KBM-7 (cell line): ENCODE measurements around the gene NF2.
A peak's percentile ranks its signal among the peaks of the same experiment; 100 is the strongest.

Experiments
- DNase-seq: peaks from one replicate; pipeline ENCODE4 v3.0.0-alpha.2; 2015
- in situ Hi-C: fragments of 300-500 bp; cut with MboI; formaldehyde crosslinking; loops from 2 replicates; pipeline ENCODE4 v1.14.3; 2020; ENCODE audit warnings: low sequenced_read_pairs, low pct_unique_long_range_greater_than_20kb, mixed read lengths

Gene NF2

DNA sequence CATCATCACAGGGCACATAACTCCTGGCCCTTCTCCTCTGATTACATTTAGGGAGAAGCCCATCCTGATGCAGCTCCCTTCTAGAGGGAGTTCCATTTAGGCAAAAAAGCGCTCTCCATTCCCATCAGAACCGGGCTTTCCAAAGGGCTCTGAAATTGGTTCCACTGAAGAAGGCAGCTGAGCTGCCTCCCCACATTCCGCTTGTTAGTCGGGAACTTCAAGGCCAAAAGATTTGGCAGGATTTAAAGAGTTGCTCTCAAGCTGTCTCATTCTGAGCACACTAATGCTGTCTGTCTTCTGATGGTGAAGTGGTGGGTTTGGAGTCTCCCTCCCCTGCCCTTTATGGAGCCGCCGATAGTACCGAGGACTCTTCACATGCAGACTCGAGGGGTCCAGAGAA, 89.7 kb downstream of the NF2 start:
- DNase-seq: no peak
- in situ Hi-C loops: no loop called here

DNA sequence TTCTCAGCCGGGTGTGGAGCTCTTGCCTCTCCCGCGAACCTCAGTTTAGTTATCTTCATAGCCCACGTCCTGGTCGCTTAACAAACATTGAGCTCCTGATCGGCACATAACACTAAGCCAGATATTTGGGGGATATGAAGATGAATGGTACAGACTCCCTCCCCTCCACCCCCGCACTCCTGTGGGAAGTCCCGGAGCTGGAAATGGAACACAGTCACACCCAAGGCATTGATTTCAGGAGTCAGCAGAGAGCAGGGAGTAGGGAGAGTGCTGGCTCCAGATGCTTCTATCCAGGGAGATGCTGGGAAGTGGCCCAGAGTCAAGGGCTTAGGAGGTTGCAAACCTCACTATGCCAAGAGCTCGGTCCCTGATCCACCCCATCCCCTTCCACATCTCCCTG, 90.2 kb downstream of the NF2 start:
- DNase-seq: no peak
- in situ Hi-C loops: no loop called here

DNA sequence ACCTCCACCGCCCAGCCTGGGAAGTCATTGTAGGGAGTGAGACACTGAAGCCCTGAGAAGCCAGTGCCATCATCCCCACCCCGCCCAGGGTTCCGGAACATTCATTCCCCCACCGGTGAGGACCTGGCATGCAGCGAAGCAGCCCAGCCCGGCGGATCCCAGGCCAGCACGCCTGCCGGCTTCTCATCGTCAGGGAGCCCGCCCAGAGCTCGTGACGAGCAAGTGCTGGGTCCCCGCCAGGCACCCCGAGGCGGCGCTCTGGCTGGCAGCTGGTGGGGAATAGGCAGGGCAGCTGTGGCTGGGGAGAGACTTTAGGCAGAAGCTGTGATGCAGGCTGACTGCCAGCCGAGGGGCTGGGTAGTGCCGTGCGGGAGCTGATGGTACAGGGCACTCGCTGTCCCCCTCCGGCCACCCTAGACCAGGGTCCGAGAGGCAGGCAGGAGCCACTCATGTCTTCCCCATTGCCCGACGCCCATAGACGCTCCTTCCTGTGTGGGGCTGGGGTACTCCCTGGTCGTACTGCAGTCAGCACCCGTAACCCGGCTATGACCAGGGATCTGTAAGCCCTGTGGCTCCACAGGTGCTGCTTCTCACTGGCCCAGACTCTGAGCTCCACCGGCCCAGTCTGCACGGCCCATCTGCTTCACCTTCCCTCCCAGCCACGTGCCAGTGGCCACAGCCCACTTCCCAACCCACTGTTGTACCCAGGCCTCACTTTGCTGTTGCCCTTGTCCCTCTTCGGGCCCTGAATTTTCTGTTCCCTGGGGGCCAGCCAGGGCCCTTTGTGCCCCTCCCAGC, 91.9 kb downstream of the NF2 start:
- no peak for DNase-seq
- in situ Hi-C loops: no loop called here

DNA sequence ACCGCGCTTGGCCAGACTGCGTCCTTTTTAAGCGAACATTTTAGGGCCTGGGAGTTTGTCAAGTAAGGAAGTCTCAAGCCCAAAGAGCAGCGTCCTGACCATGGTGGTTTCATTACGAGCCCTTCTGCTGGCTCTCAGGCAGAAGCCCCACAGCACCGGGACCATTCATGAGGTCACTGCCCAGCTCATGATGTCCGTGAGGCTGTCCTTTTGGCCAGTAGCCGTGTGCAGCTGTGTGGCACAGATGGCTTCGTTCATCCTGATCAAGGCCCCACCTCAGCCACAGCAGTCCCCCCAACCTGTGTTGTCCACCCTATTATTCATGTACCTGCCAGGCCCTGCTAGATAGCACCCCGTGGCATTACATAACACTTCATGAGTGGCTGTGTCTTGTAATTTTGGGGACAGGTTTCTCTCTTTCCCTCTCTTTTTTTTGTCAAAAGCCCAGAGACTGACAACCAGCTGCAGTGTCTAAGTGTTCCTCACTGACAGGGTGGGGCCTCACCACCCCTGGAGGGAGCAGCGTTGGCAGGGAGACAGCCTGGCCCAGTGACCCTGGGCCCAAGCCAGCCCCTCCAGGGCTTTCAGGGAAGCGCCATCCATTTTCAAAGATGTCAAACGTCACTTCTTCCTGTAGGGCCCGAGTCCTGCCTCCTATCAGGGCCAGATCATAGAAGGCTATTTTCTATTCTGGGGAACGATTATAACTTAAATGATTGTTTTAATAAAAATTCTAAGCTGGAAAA, 94.6 kb downstream of the NF2 start:
- no peak for DNase-seq

DNA sequence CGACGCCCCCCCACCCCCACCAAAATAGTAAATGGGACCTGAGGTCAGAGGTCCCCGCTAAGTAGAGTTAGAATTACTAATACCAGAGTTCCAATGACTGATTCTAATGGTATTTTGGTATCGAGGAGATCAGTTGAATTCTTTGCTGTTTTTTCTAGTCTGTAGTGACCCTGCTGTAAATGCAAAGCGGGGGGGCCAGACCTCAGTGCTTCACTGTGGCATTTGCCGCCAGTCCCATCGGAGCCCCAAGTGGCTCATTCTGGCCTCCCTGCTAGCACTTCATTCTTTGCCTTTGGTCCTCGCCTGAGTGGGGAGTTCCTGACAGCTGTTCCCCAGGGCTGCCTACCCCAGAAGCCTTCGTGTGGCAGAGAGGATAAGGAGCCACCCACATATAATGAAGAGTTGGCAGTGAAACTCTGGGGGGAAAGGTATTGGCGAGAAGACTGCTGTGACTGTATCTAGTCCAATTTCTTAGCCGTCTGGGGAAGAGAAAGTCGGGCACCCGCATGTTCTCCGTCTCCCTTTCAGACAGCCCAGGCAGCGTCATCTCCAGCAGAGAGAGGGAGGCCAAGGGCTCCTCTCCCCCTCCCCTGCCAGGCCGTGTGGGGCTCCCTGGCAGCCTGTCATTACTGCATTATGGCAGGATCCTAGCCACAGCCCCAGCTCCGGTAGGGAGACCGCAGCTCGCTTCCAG, 96.9 kb downstream of the NF2 start:
- no peak for DNase-seq
- in situ Hi-C loops: no loop called here

More for the DNA sequence above, 94.6 kb downstream of the NF2 start:
- in situ Hi-C loops: no loop called here

DNA sequence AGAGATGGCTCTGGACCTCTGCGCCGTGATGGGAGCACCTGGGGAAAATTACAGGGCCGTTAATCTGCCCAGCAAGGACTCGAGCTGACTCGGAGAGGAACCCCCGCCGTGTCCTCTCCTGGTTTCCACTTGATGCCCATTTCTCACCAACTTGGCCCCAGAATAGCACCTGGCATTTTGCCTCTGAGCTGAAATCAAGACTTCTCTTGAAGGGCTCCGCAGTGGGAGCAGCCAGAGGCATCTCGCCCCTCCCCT, 97.4 kb downstream of the NF2 start:
- in situ Hi-C loops: no loop called here
- no peak for DNase-seq

DNA sequence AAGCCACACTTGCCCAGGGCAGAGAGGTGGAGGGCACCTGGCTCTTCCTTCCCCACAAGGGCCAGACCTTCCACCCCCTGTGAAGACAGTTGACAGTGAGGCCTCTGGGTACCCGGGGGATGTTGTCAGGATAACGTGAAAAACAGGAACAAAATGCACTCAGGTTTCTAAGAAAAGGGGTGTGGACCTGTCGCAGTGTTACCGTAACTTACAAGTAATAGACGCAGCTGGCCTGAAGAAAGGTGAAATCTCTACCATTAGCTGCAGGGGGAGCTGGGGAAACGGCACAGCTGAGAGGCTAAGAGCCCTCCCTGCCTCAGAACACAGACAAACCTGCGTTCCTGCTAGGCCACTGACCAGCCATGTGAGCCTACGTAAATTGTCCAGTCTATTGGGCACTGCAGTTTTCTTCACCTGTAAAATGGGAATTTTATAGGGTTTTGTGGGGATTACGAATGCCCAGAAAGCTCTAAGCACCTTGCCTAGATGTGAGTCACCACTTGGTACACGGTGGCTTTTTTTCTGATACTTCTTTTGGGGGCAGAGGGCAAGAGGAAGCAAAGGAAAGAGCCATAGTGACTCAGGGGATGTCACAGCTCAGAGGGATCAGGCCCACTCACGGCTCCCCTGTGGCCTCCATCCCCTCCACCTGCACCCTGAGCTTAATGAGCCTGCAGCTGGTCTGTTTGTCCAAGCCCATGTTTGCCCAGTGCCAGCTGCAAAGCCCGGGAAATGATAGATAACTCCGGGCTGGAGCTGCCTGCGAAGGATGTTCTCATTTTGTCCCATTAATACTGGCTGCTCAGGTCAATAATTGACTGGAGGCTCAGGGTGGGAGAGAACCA, 97.9 kb downstream of the NF2 start:
- in situ Hi-C loops: no loop called here
- DNase-seq: peak; percentile 59

DNA sequence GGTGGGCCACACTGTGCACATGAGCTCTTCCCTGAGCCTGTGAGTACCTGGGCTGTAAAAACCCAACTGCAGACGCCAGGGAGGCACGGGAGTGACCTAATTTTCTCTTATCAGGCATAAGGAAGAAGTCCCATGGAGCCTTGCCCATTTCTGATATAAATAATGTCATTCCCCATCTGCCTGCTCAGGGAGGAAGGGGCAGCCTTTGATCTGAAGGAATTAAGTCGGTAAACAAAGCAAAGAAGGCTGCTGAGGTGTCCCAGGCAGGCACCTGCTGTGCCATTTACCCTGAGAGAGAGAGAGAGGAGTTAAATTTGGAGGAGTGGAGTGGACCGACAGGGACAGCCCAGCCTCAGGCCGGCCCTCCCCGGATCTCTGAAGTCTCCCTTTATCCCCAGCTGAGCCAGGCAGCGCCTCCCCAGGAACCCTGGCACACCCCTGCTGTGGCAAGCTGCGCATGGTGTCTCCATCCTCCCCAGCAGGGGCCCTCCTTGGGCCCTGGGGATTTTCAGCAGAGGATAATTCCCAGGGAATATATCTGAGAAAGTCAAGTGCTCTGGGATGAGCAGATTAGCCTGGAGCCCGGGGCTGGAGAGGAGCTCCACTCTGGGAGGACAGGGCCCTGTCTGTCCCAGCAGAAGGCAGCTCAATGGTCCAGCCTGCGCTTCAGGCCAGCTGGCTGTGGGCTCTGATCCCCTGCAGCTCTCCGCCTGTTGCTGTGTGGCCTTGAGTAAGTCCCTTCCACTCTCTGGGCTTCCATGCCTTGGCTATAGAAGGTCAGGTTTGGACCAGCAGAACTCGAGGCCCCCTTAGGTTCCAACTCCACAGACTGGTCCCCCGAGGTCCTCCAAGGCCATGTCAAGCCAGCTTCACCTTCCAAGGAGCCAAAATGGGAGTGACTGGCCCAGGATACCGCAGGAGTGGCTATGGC, 98.8 kb downstream of the NF2 start:
- no peak for DNase-seq

DNA sequence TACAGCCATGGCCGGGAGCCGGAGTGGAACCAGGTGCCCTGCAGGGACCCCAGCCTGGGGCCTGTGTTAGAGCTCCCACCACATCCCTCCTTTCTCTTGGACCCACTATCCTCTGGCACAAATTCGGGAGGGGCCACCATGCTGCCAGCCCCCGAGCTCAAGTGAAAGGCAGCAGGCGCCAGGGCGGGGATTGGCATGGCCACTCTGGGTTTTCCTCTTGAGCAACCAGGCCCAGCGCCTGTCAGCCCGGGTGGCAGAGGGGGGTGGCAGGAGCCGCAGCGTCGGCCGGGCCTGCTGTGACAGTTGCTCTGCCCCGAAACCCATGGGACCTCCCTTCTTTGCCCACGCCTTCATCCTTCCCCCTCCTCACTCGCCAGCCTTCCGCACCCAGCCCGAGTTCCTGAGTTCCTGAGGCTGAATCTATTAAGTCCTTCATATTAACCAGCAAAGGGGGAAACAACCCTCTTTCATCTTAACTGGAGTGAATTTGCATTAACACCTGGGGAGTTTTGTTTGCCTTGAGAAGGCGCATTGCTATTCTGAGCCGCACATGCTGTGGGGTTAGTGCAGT, 99.6 kb downstream of the NF2 start:
- DNase-seq: no peak
- in situ Hi-C loops: no loop called here

More for the DNA sequence above, 98.8 kb downstream of the NF2 start:
- in situ Hi-C loops: no loop called here

DNA sequence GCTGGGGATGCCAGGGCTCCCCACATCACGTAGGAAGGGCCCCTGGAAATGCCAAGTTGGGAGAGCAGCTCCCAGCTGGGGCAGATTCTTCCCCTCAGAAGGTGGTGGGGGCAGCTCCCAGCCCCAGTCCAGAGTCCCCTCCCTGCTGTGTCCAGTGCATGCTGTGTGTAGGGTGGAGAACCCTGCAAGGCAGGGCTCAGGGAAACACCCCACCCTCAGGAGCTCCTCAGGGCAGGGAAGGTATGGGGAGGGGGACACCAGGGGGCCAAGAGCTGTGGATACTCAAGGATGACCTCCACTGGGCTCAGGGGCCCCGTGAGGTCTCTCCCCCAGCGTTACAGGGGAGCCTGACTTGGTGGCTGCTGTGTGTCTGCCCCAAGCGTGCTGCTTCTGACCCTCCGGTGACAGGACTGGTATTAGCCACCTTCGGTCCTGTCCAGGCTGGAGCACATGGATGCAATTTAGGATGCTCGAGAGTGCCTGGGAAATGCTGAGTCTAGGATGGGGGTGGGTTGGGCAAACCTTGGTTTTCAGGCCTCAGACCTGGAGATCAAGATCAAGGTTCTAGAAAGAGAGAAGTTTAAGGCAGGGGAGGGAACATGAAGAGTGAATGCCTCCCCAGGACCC, 100.2 kb downstream of the NF2 start:
- DNase-seq: no peak
- in situ Hi-C loops: no loop called here

DNA sequence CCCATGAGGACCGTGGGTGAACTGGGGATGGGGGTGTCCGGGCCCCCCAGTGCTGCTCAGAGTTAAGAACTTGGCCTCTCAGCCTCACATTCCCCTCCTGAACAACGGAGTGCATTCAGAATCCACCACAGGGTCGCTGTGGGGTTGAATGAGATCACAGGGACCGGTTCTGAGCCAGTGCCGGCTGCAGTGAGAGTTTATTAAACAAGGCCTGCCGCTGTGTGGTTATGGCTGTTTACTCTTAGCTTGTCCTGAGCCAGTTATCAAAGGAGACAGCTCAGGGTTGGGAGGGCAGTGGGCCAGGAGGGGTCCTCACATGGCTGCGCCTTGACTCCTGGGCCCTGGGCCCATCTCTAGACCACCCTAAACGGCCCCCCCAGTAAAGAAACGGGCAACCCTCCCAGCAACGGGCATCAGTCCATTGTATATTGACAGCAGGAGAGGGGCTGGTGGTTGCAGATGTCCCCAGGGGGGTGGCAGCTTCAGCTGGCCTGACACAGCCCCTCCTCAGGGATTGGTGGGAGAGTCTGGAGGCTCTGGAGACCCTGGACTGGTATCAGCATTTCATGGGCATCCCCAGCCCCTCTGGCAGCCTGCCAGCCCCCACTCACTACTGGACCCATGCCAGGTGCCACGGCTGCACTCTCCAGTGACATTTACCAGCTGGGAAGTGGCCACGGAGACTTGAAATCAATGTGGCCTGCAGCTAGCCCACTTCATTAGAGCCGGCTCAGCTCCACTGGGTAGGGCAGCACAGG, 101.3 kb downstream of the NF2 start:
- no peak for DNase-seq
- in situ Hi-C loops: no loop called here

DNA sequence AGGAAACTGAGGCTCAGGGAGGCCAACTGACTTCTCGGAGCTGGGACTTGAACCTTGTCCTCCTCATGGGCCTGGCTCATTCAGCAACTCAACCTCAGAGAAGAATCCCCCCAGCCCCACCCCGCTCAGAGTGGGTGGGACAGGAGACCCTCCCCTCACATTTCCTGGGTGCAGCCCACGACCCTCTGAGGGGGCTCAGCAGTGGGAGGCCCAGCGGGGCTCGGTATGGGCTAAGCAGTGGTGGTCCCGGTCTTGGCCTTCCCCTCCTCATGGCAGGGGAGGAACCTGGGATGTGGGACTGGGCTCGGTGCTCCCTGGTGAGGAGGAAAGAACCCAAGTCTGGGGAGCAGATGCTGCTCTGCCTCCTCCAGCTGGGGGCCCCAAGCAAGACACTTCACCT, 102.2 kb downstream of the NF2 start:
- DNase-seq: no peak
- in situ Hi-C loops: no loop called here

DNA sequence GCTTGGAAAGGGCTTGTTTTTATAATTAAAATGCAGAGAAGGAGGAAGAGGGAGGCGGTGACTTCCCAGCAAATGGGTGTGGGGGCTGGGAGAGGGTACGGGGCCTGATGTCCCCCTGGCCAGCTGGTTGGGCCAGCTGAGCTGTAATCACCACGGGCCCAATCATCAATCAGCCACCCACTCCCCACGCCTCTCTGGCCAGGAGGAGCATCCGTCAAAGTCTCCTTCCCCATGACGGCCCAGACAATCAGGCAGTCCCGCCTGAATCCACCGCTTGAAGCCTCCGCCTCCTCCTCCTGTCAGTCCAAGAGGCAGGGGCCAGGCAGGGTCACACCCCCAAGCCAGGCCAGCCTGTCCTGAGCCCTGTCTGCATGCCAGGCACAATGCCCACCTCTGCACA, 103.1 kb downstream of the NF2 start:
- in situ Hi-C loops: no loop called here
- DNase-seq: no peak

DNA sequence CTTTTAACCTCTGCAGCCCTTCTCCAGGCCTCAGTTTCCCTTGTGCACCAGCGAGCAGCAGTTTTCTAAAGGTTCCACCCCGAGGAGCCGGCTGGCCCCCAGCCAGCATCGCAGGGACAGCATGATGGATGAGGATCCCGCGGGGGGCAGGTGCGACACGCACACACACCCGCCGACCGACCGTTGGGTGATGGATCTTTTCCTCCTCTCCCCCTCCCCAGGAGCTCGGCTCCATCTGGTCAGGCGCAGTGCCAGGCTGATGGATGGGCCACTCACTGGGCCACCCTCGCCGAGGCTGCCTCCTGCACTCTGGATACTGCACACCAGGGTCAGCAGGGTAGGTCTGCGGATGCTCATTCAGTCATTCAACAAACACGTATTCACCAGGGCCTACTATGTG, 103.6 kb downstream of the NF2 start:
- in situ Hi-C loops: no loop called here
- DNase-seq: no peak

DNA sequence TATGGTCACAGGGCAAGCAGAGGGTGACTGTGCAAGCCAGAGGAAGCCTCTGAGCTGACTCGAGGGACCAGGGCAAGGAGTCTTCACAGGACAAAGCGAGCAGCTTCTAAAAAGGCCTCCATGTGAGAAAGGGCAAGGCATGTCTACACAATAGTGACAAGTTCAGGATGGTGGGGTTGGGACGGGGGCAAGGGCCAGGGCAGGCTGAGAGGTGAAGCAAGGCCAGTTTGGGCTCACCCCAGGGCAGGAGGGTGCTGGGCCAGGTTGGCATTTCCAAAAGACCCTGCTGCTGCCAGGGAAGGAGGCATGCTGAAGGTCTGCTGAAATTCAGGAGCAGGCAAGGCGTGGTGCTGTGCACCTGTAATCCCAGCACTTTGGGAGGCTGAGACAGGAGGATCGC, 104.0 kb downstream of the NF2 start:
- no peak for DNase-seq
- in situ Hi-C loops: no loop called here

DNA sequence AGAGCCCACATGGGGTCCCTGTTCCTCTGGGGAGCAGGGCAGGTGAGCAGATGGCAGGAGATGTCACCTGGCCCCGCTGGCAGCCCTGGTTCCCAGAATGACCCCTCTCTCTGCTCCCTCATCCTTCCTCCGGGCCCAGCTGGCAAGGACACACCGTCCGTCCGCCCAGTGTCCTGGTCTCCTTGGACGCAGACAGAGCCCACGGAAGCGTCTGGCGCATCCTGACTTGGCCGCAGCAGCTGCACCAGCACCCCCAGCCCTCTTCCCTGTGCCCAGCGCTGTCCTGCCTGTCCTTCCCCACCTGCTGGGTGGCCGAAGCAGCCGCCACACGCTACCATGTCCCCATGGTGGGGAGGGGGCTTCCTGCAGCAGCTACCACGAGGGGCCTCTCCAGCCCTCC, 106.8 kb downstream of the NF2 start:
- in situ Hi-C loops: no loop called here

DNA sequence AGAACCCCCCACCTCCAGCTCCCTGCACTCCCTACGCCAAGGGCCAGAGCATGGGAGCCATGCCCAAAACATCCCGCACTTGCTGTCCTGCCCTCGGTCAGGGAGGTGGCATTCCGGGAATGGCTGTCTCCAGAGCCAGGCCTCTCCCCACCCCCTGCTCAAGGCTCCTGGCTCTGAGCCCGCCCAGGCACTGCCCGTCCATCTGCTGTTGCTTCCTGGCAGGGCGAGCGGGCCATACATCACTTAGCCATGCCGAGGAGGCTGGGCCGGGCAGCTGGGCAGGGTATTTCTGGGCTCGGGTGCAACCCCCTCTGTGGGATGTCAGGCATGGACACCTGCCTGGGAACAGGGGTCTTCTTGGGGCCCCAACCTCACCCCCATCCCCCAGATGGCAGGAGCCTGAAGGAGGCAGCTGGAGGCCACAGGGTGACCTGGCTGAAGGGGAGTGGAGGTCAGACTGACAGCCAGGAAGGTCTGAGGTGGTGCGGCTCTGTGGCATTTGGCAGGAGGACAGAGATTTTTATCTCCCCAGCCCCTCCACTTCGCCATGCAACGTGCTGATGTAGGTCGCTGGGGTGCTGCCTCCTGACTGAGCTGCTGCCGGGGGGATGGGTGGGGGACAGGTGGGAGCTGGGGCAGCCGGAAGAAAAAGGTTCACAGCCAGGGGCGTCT, 107.6 kb downstream of the NF2 start:
- in situ Hi-C loops: no loop called here
- DNase-seq: no peak

More for the DNA sequence above, 106.8 kb downstream of the NF2 start:
- DNase-seq: no peak
